ENCODE data around the gene ARHGAP32. TPM values are rescaled to one million over a fixed set of nuclear protein-coding genes. Genes with fewer than 3 reads are reported as not detected.

ARHGAP32 gene
- 2.8 to 4.3 TPM (median 3.6 TPM) in 5 replicates for total RNA-seq (2022; extraction: Qiagen RNA extraction; ENCODE audit: low read depth)

GRCh38 chr11:129192150-129192549 lies at the start of gene ARHGAP32:
TSS of gene ARHGAP32 (minus strand) at chr11:129192325. CDS start at chr11:129192198, 127 bp downstream.

GRCh38 chr11:128942817-128943427 lies 249.2 kb downstream of the ARHGAP32 start, which contains the start of gene TP53AIP1:
TSS of gene TP53AIP1 (minus strand) at chr11:128942871. CDS start at chr11:128937818, 5,053 bp downstream.

Other genes with a start within 250 kb of the ARHGAP32 start
- gene TP53AIP1, start 249.5 kb downstream of the ARHGAP32 start, total RNA-seq (2022; extraction: Qiagen RNA extraction; ENCODE audit: low read depth) = 0.09 to 0.29 TPM (median 0.11 TPM) in 3 of 5 replicates, not detected in the others
- gene BARX2, start 183.5 kb upstream of the ARHGAP32 start, total RNA-seq (2022; extraction: Qiagen RNA extraction; ENCODE audit: low read depth) = not detected in 5 replicates

Measured in A549 treated with RU486 at 1 μM for 4 hours (cell line).